Osteoblast (primary cell): ENCODE measurements around the gene ZNF486. TPM values are rescaled to one million over a fixed set of nuclear protein-coding genes. Genes with fewer than 3 reads are reported as not detected.
"Not testable (repeated sequence)": the region's sequence is repeated elsewhere in the genome, so short reads cannot be mapped to it uniquely, and the experiment has no call there.

Source experiments
- DNase-seq: peaks from one replicate; pipeline ENCODE4 v3.0.0; 2011; ENCODE audit warnings: low spot score, mixed read lengths; ENCODE audit not compliant: insufficient read length; ENCODE audit errors: missing footprints
- H2AFZ ChIP-seq: 2 replicates; pipeline ENCODE4 v1.6.0; 2011; ENCODE audit warnings: mild to moderate bottlenecking, low read length
- H3K27ac ChIP-seq: 2 replicates; pipeline ENCODE4 v1.5.1; 2011; ENCODE audit warnings: mild to moderate bottlenecking, low read depth, low read length, moderate library complexity
- H3K27me3 ChIP-seq: 2 replicates; pipeline ENCODE4 v1.6.0; 2012; ENCODE audit warnings: mild to moderate bottlenecking, control low read depth, inconsistent platforms, low read length, moderate library complexity; ENCODE audit not compliant: insufficient read depth
- H3K36me3 ChIP-seq: 2 replicates; pipeline ENCODE4 v1.5.1; 2011; ENCODE audit warnings: mild to moderate bottlenecking, low read length, control low read depth, moderate library complexity; ENCODE audit not compliant: insufficient read depth
- H3K4me1 ChIP-seq: 2 replicates; pipeline ENCODE4 v1.5.1; 2011; ENCODE audit warnings: mild to moderate bottlenecking, low read length, control low read depth, moderate library complexity; ENCODE audit not compliant: insufficient read depth
- H3K4me2 ChIP-seq: 2 replicates; pipeline ENCODE4 v1.6.0; 2011; ENCODE audit warnings: mild to moderate bottlenecking, low read length; ENCODE audit not compliant: insufficient read depth
- H3K4me3 ChIP-seq: fragments of 200-600 bp; sonication (generic); 3 replicates; pipeline ENCODE4 v1.5.1; 2012; ENCODE audit warnings: mild to moderate bottlenecking, low read length, inconsistent platforms; ENCODE audit not compliant: insufficient read depth
- H3K79me2 ChIP-seq: 2 replicates; pipeline ENCODE4 v1.6.0; 2012; ENCODE audit warnings: mild to moderate bottlenecking, low read length, control low read depth, inconsistent platforms; ENCODE audit not compliant: insufficient read depth
- H3K9me3 ChIP-seq: 2 replicates; pipeline ENCODE4 v1.5.1; 2011; ENCODE audit warnings: low read depth, low read length, control low read depth
- H4K20me1 ChIP-seq: 2 replicates; pipeline ENCODE4 v1.6.0; 2012; ENCODE audit warnings: mild to moderate bottlenecking, low read length, control low read depth; ENCODE audit not compliant: insufficient read depth
- small RNA-seq: library from RNA; depleted of rRNA; stranded (forward); fragments of <200 nt; gene quantifications from one replicate; pipeline ENCODE3, GENCODE V24; 2012
- total RNA-seq: library from RNA; depleted of rRNA; stranded (reverse); fragments of >200 nt; gene quantifications from 2 replicates; pipeline ENCODE4 v1.2.3, GENCODE V29; 2012
- TF ChIP-seq, protein P1 (sequence below): IDR thresholded peaks from 2 replicates; pipeline ENCODE4 v1.5.1; 2011; ENCODE audit warnings: mild to moderate bottlenecking, low read depth, low read length, moderate library complexity; ENCODE audit errors: extremely low read depth

The ZNF486 gene
- total RNA-seq, 1 donor = 7.2 TPM

- no peaks in the 10 kb centered on the region for H3K36me3 ChIP-seq
- H3K4me1 ChIP-seq = no peaks in the 10 kb centered on the region
- no peaks in the 10 kb centered on the region for H3K9me3 ChIP-seq
- TF ChIP-seq, protein P1, sequence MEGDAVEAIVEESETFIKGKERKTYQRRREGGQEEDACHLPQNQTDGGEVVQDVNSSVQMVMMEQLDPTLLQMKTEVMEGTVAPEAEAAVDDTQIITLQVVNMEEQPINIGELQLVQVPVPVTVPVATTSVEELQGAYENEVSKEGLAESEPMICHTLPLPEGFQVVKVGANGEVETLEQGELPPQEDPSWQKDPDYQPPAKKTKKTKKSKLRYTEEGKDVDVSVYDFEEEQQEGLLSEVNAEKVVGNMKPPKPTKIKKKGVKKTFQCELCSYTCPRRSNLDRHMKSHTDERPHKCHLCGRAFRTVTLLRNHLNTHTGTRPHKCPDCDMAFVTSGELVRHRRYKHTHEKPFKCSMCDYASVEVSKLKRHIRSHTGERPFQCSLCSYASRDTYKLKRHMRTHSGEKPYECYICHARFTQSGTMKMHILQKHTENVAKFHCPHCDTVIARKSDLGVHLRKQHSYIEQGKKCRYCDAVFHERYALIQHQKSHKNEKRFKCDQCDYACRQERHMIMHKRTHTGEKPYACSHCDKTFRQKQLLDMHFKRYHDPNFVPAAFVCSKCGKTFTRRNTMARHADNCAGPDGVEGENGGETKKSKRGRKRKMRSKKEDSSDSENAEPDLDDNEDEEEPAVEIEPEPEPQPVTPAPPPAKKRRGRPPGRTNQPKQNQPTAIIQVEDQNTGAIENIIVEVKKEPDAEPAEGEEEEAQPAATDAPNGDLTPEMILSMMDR = no peak
- H3K4me3 ChIP-seq = no peak overlapping the region
- H3K27me3 ChIP-seq = no peaks in the 10 kb centered on the region
- no peak for DNase-seq
- H3K27ac ChIP-seq = no peak overlapping the region
- no peaks in the 10 kb centered on the region for H4K20me1 ChIP-seq
- H3K4me2 ChIP-seq = no peak overlapping the region
- no peaks in the 10 kb centered on the region for H3K79me2 ChIP-seq
- H2AFZ ChIP-seq = no peak overlapping the region
Measured at GRCh38 chr19:20245309-20245708, 78.3 kb downstream of the ZNF486 start.

GRCh38 chr19:20247016-20247683 lies 80.1 kb downstream of the ZNF486 start:
- no peaks in the 10 kb centered on the region for H3K9me3 ChIP-seq
- no peak overlapping the region for H3K4me3 ChIP-seq
- no peaks in the 10 kb centered on the region for H3K36me3 ChIP-seq
- no peaks in the 10 kb centered on the region for H3K79me2 ChIP-seq
- no peaks in the 10 kb centered on the region for H4K20me1 ChIP-seq
- no peak for DNase-seq
- no peak overlapping the region for H3K27ac ChIP-seq
- TF ChIP-seq, protein P1 = peak; percentile 43
- no peak overlapping the region for H3K4me2 ChIP-seq
- no peaks in the 10 kb centered on the region for H3K4me1 ChIP-seq
- H2AFZ ChIP-seq = no peak overlapping the region
- H3K27me3 ChIP-seq = no peaks in the 10 kb centered on the region

- H3K36me3 ChIP-seq, DNase-seq, H3K9me3 ChIP-seq, H3K79me2 ChIP-seq, H2AFZ ChIP-seq, H3K4me3 ChIP-seq, H4K20me1 ChIP-seq, H3K4me2 ChIP-seq, H3K4me1 ChIP-seq, H3K27me3 ChIP-seq, H3K27ac ChIP-seq: not testable (repeated sequence)
Measured at GRCh38 chr19:20248258-20248657, 81.2 kb downstream of the ZNF486 start.

Small RNAs within 50 kb of the gene (small RNA-seq; reads per million reads assigned to genes)
- gene AC011447.4 = not detected

Other genes starting within 250 kb of the ZNF486 start
- gene ZNF682, start 127.7 kb upstream of the ZNF486 start, total RNA-seq = 2.2 and 5.9 TPM in 2 replicates
- gene ZNF90, start 89.2 kb upstream of the ZNF486 start, total RNA-seq = 1.1 and 1.2 TPM in 2 replicates